A673 (cell line): ENCODE data around the gene PYGM.

Experiments used
- EZH2 ChIP-seq: fragments of 200-600 bp; sonication (generic); IDR thresholded peaks from 2 replicates; pipeline ENCODE4 v1.6.1; 2017; ENCODE audit warnings: borderline replicate concordance, low read depth, mild to moderate bottlenecking, mixed read lengths, antibody characterized with exemption, low read length; ENCODE audit not compliant: poor library complexity, severe bottlenecking
- TF ChIP-seq, protein P1 (sequence below): fragments of 300-800, 200-600 bp; sonication (generic); conservative IDR thresholded peaks from 2 replicates; pipeline ENCODE4 v1.5.1; 2017; ENCODE audit warnings: low read depth, mild to moderate bottlenecking, antibody characterized with exemption, low read length, moderate library complexity, mixed read lengths

GRCh38 chr11:64764040-64764611, 4.4 kb upstream of the PYGM start:
- TF ChIP-seq, protein P1, sequence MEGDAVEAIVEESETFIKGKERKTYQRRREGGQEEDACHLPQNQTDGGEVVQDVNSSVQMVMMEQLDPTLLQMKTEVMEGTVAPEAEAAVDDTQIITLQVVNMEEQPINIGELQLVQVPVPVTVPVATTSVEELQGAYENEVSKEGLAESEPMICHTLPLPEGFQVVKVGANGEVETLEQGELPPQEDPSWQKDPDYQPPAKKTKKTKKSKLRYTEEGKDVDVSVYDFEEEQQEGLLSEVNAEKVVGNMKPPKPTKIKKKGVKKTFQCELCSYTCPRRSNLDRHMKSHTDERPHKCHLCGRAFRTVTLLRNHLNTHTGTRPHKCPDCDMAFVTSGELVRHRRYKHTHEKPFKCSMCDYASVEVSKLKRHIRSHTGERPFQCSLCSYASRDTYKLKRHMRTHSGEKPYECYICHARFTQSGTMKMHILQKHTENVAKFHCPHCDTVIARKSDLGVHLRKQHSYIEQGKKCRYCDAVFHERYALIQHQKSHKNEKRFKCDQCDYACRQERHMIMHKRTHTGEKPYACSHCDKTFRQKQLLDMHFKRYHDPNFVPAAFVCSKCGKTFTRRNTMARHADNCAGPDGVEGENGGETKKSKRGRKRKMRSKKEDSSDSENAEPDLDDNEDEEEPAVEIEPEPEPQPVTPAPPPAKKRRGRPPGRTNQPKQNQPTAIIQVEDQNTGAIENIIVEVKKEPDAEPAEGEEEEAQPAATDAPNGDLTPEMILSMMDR, result no peak
- no peak for TF ChIP-seq EZH2
